PC-9 (cell line): ENCODE measurements around the gene PLEKHA5.

Experiments used
- EZH2 ChIP-seq: fragments of 200-600 bp; sonication (generic); IDR thresholded peaks from 2 replicates; pipeline ENCODE4 v1.8.0; 2017; ENCODE audit warnings: antibody characterized with exemption, low read depth
- TF ChIP-seq, protein P1 (sequence below): fragments of 200-600 bp; sonication (generic); conservative IDR thresholded peaks from 2 replicates; pipeline ENCODE4 v1.6.1; 2017; ENCODE audit warnings: mixed run types, antibody characterized with exemption, mild to moderate bottlenecking, moderate library complexity

DNA sequence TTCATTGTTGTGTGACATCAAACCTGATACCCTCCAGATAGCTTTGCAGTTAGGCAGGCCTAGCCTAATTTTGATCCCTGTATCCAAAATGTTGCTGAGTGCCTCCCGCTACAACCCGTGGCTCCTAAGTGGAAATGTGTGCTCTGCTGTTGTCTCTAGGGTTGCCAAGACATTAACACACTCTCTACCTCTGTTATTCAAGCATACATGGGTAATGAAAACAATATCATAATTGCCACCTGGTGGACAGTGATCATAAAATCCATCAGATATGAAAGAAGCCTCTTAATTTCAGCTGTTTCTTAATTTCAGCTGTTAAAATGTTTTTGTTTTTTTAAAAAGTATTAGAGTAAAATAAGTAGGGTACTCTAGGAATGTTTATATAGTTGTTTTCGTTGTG lies 93.5 kb downstream of the PLEKHA5 start:
- TF ChIP-seq, protein P1, sequence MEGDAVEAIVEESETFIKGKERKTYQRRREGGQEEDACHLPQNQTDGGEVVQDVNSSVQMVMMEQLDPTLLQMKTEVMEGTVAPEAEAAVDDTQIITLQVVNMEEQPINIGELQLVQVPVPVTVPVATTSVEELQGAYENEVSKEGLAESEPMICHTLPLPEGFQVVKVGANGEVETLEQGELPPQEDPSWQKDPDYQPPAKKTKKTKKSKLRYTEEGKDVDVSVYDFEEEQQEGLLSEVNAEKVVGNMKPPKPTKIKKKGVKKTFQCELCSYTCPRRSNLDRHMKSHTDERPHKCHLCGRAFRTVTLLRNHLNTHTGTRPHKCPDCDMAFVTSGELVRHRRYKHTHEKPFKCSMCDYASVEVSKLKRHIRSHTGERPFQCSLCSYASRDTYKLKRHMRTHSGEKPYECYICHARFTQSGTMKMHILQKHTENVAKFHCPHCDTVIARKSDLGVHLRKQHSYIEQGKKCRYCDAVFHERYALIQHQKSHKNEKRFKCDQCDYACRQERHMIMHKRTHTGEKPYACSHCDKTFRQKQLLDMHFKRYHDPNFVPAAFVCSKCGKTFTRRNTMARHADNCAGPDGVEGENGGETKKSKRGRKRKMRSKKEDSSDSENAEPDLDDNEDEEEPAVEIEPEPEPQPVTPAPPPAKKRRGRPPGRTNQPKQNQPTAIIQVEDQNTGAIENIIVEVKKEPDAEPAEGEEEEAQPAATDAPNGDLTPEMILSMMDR, result 0 out of 2 replicates have a peak, but pooled peaks have one; percentile 45
- no peak for TF ChIP-seq EZH2
